Ecto neural progenitor cell (in vitro differentiated cells): ENCODE data around the gene ADAMTSL1.

ENCODE experiments used
- DNase-seq: peaks from one replicate; pipeline ENCODE4 v3.0.0-alpha.2; 2018; ENCODE audit warnings: low spot score

ADAMTSL1 gene

GRCh38 chr9:18564018-18564880 is 90.3 kb downstream of the ADAMTSL1 start:
- DNase-seq: no peak

- no peak for DNase-seq
Observed at GRCh38 chr9:18566121-18566520, 92.2 kb downstream of the ADAMTSL1 start.

DNA sequence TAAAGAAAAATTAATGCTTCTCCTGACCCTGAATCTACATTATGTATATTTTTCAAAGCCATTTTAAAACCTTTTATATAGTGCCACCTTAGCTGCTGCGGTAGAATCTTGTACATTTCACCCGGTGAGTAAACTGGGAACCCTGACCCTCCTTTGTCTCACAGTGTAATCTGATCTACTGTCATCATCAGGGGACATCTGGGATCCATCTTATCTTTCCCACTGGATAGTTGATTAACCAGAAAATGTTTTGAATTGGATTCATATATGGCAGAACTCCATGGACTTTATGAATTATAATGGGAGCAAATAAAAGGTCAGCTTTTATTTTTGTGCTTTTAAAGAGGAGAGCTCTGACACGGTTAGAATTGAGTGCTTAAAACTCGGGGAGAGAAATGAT is 95.0 kb downstream of the ADAMTSL1 start:
- DNase-seq: no peak

- DNase-seq: no peak
Observed at GRCh38 chr9:18569941-18570630, 96.1 kb downstream of the ADAMTSL1 start.

DNA sequence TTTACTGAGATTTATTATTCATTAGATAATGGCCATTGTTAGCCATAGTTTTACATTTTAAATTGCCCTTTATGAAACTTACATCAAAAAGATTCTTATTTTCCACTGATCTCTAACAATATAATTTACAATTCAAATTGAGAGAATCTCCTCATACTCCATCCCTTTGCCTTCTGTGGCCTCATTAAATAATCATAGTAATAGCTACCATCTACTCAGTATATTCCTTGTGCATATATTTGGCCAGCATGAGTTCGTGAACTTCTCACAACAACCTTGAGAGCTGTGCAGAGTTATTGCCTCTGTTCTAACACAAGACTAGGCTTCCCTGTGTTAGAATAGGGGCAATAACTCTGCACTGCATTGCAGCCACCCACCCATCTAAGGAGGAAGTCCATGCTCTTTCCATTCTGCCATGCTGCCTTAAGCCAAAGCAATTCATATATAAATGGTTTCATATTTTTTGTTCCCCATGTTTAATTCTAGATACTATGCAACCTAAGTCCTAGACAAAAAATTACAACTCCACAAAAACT is 99.1 kb downstream of the ADAMTSL1 start:
- DNase-seq: no peak

DNA sequence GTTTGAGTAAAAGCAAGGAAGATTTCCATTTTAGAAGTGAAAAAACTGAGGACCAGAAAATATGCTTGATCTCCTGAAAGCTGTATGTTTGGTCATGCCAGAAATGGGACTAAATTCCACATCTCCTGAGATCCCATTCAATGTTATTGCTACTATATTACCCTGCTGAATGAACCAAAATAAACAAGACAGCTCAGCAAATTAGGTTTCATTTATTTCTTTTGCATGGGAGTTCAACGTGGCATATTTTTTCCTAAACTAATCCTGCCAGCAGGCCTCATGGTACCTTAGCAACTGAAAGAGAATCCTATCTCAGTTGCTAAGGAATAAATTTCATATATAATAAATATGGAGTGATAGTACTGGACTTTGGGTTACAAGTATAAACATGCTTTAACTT is 101.7 kb downstream of the ADAMTSL1 start:
- no peak for DNase-seq

DNA sequence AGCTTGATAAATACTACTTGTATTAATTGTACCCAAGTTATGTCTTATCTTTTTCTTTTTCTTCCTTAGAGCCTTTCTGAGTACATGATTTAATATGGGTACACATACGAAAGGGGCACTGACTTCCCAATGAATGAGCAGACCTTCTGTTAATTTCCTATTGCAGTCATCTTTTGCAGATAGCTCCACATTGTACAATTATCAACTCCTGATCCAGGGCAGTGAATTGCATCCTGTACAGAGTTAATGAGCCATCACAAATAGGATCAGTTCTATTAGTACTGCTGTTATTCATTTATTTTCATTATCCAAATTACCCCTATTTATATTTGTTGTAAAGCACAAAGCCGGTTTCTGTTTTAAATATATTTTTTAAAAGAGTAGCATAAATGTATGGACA is 105.6 kb downstream of the ADAMTSL1 start:
- DNase-seq: no peak

GRCh38 chr9:18580151-18580550 is 106.2 kb downstream of the ADAMTSL1 start:
- no peak for DNase-seq

- DNase-seq: no peak
Observed at GRCh38 chr9:18585996-18586395, 112.0 kb downstream of the ADAMTSL1 start.

- no peak for DNase-seq
Observed at GRCh38 chr9:18588002-18588401, 114.0 kb downstream of the ADAMTSL1 start.

- DNase-seq: no peak
Observed at GRCh38 chr9:18591261-18591660, 117.3 kb downstream of the ADAMTSL1 start.

- DNase-seq: no peak
Observed at GRCh38 chr9:18594837-18595236, 120.9 kb downstream of the ADAMTSL1 start.

- no peak for DNase-seq
Observed at GRCh38 chr9:18595597-18595996, 121.6 kb downstream of the ADAMTSL1 start.

DNA sequence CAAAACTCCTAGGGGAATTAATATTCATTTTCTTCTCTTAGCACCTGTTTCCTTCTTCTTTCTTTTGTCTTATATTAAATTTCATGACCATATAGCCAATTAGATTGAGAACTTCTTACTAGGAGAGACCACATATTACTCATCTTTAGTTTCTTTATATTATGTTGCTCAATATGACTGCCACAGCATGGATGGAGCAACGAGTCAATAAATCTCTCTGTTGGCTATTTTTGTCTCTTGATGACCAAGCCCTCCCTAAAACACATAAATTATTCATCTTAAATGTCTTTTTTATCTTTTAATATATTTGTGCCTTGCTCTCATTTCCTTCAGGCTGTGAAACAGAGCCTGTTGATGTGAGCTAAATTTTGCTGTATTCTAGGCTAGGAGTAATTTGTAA is 123.0 kb downstream of the ADAMTSL1 start:
- no peak for DNase-seq

DNA sequence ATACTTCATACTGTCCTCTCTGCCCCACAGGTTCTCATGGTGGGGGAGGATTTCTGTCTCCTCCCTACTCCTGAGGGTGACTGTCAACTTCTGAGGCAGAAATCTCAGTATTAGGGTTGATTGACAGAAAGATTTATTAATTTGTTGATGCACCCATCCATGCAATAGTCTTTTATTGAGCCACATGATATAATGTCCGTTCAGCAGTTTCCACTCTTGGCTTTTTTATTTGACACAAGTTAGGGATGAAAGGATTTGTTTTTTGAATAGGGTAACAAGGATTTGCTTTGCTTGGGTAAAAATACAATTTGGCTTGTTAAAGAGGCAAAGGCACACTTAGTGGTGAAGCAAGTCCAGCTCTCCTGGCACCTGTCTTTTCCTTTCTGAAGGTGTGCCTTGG is 125.0 kb downstream of the ADAMTSL1 start:
- no peak for DNase-seq

GRCh38 chr9:18601026-18601425 is 127.1 kb downstream of the ADAMTSL1 start:
- DNase-seq: no peak

DNA sequence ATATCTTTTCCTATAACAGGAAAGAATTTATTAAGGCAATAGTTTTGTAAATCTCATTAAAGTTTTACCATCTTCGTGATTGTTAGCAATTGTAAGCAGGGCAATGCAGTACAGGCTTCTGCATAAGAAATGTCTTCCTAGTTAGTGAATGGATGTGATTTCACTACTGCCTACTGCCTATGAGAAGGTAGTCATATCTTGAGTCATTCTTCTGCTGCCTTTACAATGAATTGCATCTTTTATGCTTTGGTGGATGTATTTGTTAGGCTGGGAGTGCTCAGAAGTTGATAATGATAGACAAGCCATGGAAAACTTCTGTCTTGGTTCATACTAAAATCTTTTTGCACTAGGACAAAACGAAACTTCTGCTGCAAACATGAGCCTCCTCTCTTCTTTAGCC is 128.0 kb downstream of the ADAMTSL1 start:
- no peak for DNase-seq

DNA sequence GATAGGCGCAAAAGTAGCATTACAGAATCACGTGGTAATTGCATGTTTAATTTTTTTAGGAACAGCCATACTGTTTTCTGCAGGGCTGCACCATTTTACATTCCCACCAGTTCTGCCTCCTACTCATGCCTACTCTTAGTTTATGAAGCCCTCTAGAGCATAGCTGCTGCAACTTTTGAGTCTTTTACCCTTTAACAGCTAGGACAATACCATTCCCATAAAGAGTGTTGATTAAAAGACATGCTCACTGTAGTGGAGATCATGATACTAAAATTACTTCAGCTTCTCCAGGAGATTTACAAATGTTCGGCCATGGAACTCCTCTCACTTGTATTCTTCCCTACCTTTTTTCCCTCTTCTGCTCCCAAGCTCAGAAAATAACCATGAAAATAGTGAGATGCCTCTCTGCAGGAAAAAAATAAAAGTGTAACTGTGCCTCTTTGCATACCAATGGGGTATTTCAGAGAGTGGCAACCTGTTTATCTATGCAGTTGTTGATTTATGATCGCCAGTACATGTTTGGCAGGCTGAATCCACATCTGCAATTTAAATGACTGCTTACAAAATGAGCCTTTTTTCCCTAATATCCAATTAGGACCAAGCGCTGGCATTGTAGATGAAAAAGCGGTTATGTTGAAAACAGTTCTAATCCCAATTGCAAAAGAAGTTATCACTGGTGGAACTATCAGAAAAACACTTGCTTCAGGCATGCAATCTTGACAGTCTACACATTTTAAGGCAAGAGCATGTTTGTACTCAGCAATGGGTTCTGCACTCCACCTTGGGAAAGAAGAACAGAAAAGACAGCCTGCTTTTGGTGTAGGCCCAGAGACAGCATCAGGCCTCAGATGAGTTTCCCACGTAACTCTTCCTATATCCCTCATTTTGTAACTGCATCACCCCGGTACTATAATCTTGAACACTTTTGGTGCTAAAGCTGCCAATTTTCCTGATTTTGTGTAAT is 131.1 kb downstream of the ADAMTSL1 start:
- DNase-seq: no peak

GRCh38 chr9:18605766-18606180 is 131.8 kb downstream of the ADAMTSL1 start:
- no peak for DNase-seq

DNA sequence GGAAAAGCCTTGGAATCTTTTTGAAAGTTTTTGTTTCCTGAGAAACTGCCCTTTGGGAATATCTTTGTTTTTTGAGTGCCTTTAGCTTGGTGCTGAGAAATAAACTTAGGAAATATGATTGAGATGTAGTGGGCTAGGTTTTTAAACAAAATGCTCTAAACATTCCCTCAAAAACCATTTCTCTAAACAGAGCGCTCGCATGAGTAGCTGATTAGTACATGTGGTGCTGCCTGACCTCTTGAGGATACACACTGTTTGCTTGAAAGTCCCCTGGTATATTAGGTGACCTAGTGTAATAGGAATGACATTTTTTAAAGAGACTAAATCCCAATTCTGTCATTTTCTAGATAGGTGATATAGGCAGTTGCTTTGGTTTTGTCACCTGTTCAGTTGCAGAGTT is 132.3 kb downstream of the ADAMTSL1 start:
- DNase-seq: no peak

- DNase-seq: no peak
Observed at GRCh38 chr9:18606846-18607245, 132.9 kb downstream of the ADAMTSL1 start.

DNA sequence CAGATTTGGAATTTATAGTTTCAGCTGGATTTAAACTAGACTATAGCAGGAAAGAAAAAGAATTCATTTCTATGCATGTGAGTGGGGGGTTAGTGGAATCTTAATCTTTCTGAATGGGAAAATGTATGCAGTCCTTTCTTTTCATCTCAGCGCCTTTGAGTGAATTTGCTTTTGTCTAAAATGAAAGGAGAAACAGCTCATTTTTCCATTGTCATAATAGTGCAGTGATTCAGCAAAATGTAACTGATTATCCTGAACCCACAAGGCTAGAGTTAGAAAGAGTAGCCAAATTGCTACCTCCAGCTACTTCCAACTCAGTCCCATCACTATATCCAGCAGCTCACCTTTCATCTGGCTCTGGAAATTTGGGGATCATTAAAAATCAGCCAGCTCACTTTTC is 134.4 kb downstream of the ADAMTSL1 start:
- no peak for DNase-seq
